Tibial artery (tissue), 4 donors: ENCODE measurements around the gene C15orf62.

Experiments
- DNase-seq, 2 donors: peaks; one replicate each; pipeline ENCODE4 v3.0.0-alpha.2; 2019
- H3K27ac ChIP-seq, 2 donors: fragments of 200-600 bp; sonication (generic) in 1 of 2; 1 replicate in 1 of 2; 2 replicates in 1 of 2; pipeline ENCODE4 v1.5.1; 2018 to 2019; ENCODE audit warnings: mild to moderate bottlenecking in 1 of 2
- H3K27me3 ChIP-seq, 2 donors: fragments of 200-600 bp; sonication (generic) in 1 of 2; one replicate each; pipeline versions ENCODE4 v1.5.1 to v1.6.0; 2016 to 2019
- H3K36me3 ChIP-seq, 3 donors: fragments of 200-600 bp; sonication (generic) in 2 of 3; one replicate each; pipeline ENCODE4 v1.5.1; 2016 to 2019; ENCODE audit warnings: mild to moderate bottlenecking in 2 of 3
- H3K4me1 ChIP-seq, 4 donors: fragments of 200-600 bp; sonication (generic) in 2 of 4; 1 replicate in 3 of 4; 2 replicates in 1 of 4; pipeline ENCODE4 v1.5.1; 2016 to 2019
- H3K4me3 ChIP-seq, 2 donors: fragments of 200-600 bp; sonication (generic) in 1 of 2; 1 replicate in 1 of 2; 2 replicates in 1 of 2; pipeline ENCODE4 v1.5.1; 2018 to 2019; ENCODE audit warnings: mild to moderate bottlenecking in 2 of 2
- H3K9me3 ChIP-seq, 3 donors: fragments of 200-600 bp; sonication (generic) in 1 of 3; one replicate each; pipeline ENCODE4 v1.5.1; 2016 to 2019
- intact Hi-C: fragments of 100-400 bp; cut with DNase I; formaldehyde crosslinking; loops from one replicate; pipeline ENCODE4 v1.15.0; 2023; ENCODE audit warnings: low total_unique reads
- TF ChIP-seq, protein P1 (sequence below), 2 experiments: fragments of 200-600 bp in 1 of 2; fragments of 450-650 bp in 1 of 2; IDR thresholded peaks; one replicate each; pipeline ENCODE4 v1.5.1; 2017 to 2019; ENCODE audit warnings: antibody characterized with exemption in 2 of 2, mild to moderate bottlenecking in 1 of 2, moderate library complexity in 1 of 2

C15orf62 gene

DNA sequence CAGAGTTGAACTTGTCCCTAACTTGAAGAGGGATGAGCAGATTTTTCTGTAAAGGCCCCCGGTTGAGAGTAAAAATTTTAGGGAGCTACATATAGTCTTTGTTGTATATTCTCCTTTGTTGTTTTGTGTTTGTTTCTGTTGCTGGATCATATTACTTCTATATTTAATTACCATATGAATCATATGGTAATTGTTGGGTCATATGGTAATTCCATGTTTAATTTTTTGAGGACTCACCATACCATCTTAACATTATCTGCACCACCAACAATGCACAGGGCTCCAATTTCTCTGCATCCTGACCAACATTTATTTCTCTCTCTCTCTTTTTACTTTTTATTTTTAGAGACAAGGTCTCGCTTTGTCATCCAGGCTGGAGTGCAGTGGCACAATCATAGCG, 29.7 kb downstream of the C15orf62 start:
- TF ChIP-seq, protein P1, sequence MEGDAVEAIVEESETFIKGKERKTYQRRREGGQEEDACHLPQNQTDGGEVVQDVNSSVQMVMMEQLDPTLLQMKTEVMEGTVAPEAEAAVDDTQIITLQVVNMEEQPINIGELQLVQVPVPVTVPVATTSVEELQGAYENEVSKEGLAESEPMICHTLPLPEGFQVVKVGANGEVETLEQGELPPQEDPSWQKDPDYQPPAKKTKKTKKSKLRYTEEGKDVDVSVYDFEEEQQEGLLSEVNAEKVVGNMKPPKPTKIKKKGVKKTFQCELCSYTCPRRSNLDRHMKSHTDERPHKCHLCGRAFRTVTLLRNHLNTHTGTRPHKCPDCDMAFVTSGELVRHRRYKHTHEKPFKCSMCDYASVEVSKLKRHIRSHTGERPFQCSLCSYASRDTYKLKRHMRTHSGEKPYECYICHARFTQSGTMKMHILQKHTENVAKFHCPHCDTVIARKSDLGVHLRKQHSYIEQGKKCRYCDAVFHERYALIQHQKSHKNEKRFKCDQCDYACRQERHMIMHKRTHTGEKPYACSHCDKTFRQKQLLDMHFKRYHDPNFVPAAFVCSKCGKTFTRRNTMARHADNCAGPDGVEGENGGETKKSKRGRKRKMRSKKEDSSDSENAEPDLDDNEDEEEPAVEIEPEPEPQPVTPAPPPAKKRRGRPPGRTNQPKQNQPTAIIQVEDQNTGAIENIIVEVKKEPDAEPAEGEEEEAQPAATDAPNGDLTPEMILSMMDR (IDR thresholded peaks at IDR 0.05), result no peak
- Histone ChIP-seq H3K36me3 (peaks cover 0 to 13% (median 6%) of the 10 kb centered on the region in 3 donors), H3K4me1 (peaks cover 0 to 9% (median under 1%) of the 10 kb centered on the region in 4 donors), H3K27me3 (no peaks in the 10 kb centered on the region), H3K9me3 (no peaks in the 10 kb centered on the region), H3K27ac (no peak overlapping the region), H3K4me3 (no peak overlapping the region)
- no peak for DNase-seq
- intact Hi-C loops, result no loop called here

DNA sequence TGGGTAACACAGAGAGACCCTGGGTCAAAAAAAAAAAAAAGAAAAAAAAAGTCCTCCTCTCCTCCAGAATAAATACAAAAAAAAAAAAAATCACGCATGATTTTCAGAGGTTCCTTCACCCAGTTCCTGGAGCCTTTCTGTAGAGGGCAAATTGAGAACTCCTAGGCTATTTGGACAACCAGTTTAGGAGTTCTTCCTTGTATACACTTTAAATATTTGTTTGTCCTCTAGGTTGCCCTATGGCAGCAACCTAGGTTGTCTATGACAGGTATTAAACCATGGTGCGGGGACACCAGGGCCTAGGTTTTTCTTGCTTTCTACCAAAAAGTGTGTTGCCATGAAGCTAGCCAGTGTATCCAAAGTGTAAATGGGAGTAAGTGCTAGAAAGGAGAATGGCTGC, 33.3 kb downstream of the C15orf62 start:
- peaks cover 0 to 13% (median 6%) of the 10 kb centered on the region in 3 donors for H3K36me3 ChIP-seq
- H3K9me3 ChIP-seq, result no peaks in the 10 kb centered on the region
- intact Hi-C loops, result loop anchor here (2.0 to 10.0 kb wide), 2 partner anchors 38 to 862 kb away; partner anchors contain the start of gene MGA
- H3K27ac ChIP-seq, result no peak overlapping the region
- peaks cover 0 to 26% (median 11%) of the 10 kb centered on the region in 4 donors for H3K4me1 ChIP-seq
- H3K4me3 ChIP-seq, result no peak overlapping the region
- DNase-seq, result no peak
- TF ChIP-seq, protein P1 (IDR thresholded peaks at IDR 0.05), result no peak
- no peaks in the 10 kb centered on the region for H3K27me3 ChIP-seq

DNA sequence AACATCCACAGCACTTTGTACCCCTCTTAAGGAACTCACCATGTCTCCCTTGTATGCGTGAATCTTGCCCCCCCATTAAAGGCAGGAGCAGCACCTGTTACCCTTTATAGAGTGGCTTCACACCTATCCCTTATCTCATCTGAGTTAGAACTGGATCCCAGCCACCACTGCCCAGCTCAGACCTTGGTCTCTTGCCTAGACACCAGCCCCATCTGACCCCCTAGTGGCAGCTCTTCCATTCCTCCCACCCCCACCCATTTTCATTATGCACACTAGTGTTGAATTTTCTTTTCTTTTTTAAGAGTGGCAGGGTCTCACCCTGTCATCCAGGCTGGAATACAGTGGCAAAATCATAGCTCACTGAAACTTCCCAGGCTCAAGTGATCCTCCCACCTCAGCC, 33.9 kb downstream of the C15orf62 start:
- TF ChIP-seq, protein P1 (IDR thresholded peaks at IDR 0.05), result no peak
- H3K27ac ChIP-seq, result no peak overlapping the region
- intact Hi-C loops, result loop anchor here (2.0 to 10.0 kb wide), 2 partner anchors 37 to 861 kb away; partner anchors contain the start of gene MGA
- peaks cover 0 to 10% (median 2%) of the 10 kb centered on the region in 3 donors for H3K36me3 ChIP-seq
- peaks cover 0 to 29% (median 14%) of the 10 kb centered on the region in 4 donors for H3K4me1 ChIP-seq
- H3K9me3 ChIP-seq, result no peaks in the 10 kb centered on the region
- no peaks in the 10 kb centered on the region for H3K27me3 ChIP-seq
- no peak overlapping the region for H3K4me3 ChIP-seq
- no peak for DNase-seq

DNA sequence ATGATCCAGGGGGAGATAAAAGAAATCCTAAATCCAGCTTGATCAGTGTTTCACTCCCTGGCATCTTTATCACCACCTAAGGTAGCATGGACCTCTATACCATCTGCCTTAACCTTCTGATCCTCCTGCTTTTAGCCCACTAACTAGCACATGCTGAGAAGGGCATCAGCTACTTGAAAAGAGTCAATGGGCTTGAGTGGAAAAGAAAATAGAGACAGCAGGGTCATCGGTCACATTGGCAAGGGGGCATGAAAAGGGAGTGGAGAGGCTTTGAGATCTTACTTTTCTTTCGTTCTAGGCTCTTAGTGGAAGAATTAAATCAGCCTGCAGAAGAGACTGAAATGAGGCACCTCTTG, 36.9 kb downstream of the C15orf62 start:
- intact Hi-C loops, result loop anchor here (10.0 kb wide), 1 partner anchor 858 kb away; the partner anchor contains the start of gene MGA
- peaks cover 0 to 29% (median 16%) of the 10 kb centered on the region in 4 donors for H3K4me1 ChIP-seq

DNA sequence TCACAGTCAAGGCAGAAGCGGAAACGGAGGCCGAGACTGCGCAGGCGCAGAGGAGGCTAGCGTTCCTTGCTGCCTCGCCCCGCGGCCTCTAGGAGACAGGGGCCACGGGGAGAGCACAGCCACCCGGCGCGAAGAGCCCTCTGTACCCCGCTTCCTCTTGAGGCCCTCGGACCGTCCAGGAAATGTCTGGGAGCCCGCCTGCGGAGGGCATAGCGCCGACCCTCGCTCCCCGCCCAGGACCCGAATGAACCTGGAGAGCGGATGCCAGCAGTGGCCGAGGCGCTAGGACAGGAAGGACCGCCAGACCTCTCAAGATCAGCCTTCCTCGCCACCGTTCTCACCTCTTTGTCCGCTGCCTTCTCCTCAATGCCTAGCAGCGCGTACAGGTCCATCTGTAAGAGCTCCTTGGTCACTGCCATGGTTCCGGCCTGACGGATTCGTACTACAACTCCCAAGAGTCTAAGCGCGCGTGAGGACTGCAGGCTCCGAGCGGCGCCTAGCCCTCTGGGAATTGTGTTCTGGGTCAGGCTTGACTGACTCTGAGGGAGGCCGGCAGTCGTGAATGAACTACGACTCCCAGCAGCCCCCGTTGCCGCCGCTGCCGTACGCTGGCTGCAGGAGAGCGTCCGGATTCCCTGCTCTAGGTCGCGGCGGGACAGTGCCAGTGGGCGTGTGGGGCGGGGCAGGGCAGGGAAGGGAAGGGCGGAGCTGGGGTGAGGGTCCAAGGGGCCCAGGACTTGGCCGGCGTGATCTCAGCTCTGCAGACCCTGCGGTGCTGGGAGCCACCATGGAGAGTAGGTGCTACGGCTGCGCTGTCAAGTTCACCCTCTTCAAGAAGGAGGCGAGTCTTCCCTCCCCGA, 37.5 kb downstream of the C15orf62 start, which contains the start of the genes DNAJC17 and ZFYVE19:
Gene DNAJC17, minus strand, starts transcription at position 446 of the 860 bp plus-strand sequence. Its CDS starts 27 bp downstream, at position 419.
Gene ZFYVE19, plus strand, starts transcription at position 62 of the 860 bp plus-strand sequence. Its CDS starts 501 bp downstream, at position 563.
- Histone ChIP-seq H3K9me3 (no peaks in the 10 kb centered on the region), H3K27me3 (no peaks in the 10 kb centered on the region), H3K4me1 (peaks cover 0 to 29% (median 16%) of the 10 kb centered on the region in 4 donors), H3K4me3 (peak within 1 kb of the TSS; percentile 69 to 96), H3K36me3 (peaks cover 0 to 28% (median 9%) of the 10 kb centered on the region in 3 donors), H3K27ac (peak within 1 kb of the TSS; percentile 87 to 98)
- peak; percentile 98 for DNase-seq
- TF ChIP-seq, protein P1 (IDR thresholded peaks at IDR 0.05), result no peak
- intact Hi-C loops, result loop anchor here (10.0 kb wide), 1 partner anchor 858 kb away; the partner anchor contains the start of gene MGA

More for the DNA sequence above, 36.9 kb downstream of the C15orf62 start:
- Histone ChIP-seq H3K36me3 (peaks cover 0 to 23% (median 7%) of the 10 kb centered on the region in 3 donors), H3K27ac (peak overlapping the region; percentile 87 to 98), H3K4me3 (peak overlapping the region; percentile 69 to 96), H3K9me3 (no peaks in the 10 kb centered on the region), H3K27me3 (no peaks in the 10 kb centered on the region)
- DNase-seq, result no peak
- TF ChIP-seq, protein P1 (IDR thresholded peaks at IDR 0.05), result no peak
